ENCODE data around the gene POU6F2. TPM values are rescaled to one million over a fixed set of nuclear protein-coding genes. Genes with fewer than 3 reads are reported as not detected.

The POU6F2 gene
- total and polyA plus RNA-seq, 9 of the 15 experiments (the other 6 are each of a cell fraction or from before 2014, with no cell fraction given), result 0.29 to 1.5 (median 0.96) TPM

DNA sequence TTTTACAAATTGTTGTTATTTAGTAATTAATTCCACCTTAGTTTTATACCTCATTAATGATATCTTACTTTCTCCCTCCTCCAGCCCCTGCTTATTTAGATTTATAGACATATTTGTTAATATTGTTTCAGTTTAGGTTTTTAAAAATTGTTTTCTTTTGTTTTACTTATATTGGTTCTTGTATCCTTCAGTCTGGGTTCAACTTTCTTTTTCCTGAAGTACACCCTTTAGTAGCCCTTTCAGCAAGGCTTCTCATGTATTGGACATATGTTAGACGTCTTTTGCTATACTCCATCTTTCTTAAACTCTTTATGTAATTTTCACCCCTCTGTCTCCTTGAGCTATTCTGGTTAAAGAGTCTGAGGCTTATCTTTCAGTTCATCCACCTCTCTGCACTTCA is 12.8 kb upstream of the POU6F2 start:
- H3K4me1 ChIP-seq (replicated peaks in 1 of 2; ENCODE audit: control insufficient read depth in 2 of 2, insufficient read depth in 2 of 2, low read length in 2 of 2), result no peaks in the 10 kb centered on the region
- WGBS (ENCODE audit: insufficient coverage, low coverage, missing lambda C conversion rate), result 0% methylated on average over 1 of the region's 1 CpG
- H3K9me3 ChIP-seq (replicated peaks; ENCODE audit: control insufficient read depth, insufficient read depth, low read depth, low read length), result no peaks in the 10 kb centered on the region
- ChIA-PET POLR2A (no interaction called here), CTCF (ENCODE audit: low intra/inter-chr PET ratio) (no interaction called here)
- no peaks in the 10 kb centered on the region; a peak in 1 of 5 replicates for H3K27me3 ChIP-seq (ENCODE audit: control insufficient read depth in 2 of 2, insufficient read depth in 2 of 2, low read length in 2 of 2)
- FAIRE-seq (no peak), DNase-seq (ENCODE audit: extremely low read depth in 1 of 4, low spot score in 3 of 4) (no peak), ATAC-seq (no peak)
- intact Hi-C loops (cut with micrococcal nuclease), result no loop called here
- H2AFZ ChIP-seq (ENCODE audit: low read depth, low read length), result no peak overlapping the region
- TF ChIP-seq BDP1 (IDR thresholded peaks at IDR 0.05; ENCODE audit: insufficient read depth, insufficient read length), result no peak
- no peak for TF ChIP-seq GABPB1 (CRISPR knock-in tag; IDR thresholded peaks at IDR 0.05)
- no peak for TF ChIP-seq ZBED1 (IDR thresholded peaks at IDR 0.05)
- TF ChIP-seq HDAC6 (IDR thresholded peaks at IDR 0.05; ENCODE audit: low read depth, low read length), result no peak
- no peak for TF ChIP-seq TEAD4 (IDR thresholded peaks at IDR 0.05; ENCODE audit: low read length)
- no peak for TF ChIP-seq TEAD4 (CRISPR knock-in tag; IDR thresholded peaks at IDR 0.05; ENCODE audit: borderline replicate concordance)
- no peak for TF ChIP-seq ZC3H4 (CRISPR knock-in tag; IDR thresholded peaks at IDR 0.05; ENCODE audit: borderline replicate concordance)
- TF ChIP-seq ZNF431 (CRISPR knock-in tag; IDR thresholded peaks at IDR 0.05), result no peak
- no peak for TF ChIP-seq ZNF134 (CRISPR knock-in tag; conservative IDR thresholded peaks at IDR 0.05)
- no peak for TF ChIP-seq SREBF1 (IDR thresholded peaks at IDR 0.05; ENCODE audit: borderline replicate concordance, low read depth, low read length)
- no peak for TF ChIP-seq ZNF717 (CRISPR knock-in tag; IDR thresholded peaks at IDR 0.05)
- no peak for TF ChIP-seq OTX1 (CRISPR knock-in tag; IDR thresholded peaks at IDR 0.05)
- TF ChIP-seq FOXP1 (CRISPR knock-in tag; IDR thresholded peaks at IDR 0.05), result no peak
- no peak for TF ChIP-seq TOE1 (IDR thresholded peaks at IDR 0.05; ENCODE audit: borderline replicate concordance)
- no peak for TF ChIP-seq TOE1 (CRISPR knock-in tag; IDR thresholded peaks at IDR 0.05; ENCODE audit: borderline replicate concordance, low read depth)
- no peak for TF ChIP-seq ZNF77 (CRISPR knock-in tag; IDR thresholded peaks at IDR 0.05)
- no peak for TF ChIP-seq ZKSCAN8 (CRISPR knock-in tag; IDR thresholded peaks at IDR 0.05)
- no peak overlapping the region for H3K4me2 ChIP-seq (ENCODE audit: insufficient read depth, low read length)
- in situ Hi-C loops (cut with MboI), result no loop called here
- H3K79me2 ChIP-seq (ENCODE audit: control insufficient read depth, insufficient read depth, low read length), result no peaks in the 10 kb centered on the region
- no peaks in the 10 kb centered on the region for H3K36me3 ChIP-seq (ENCODE audit: control insufficient read depth, insufficient read depth, low read length)
- H3K4me3 ChIP-seq, result no peak overlapping the region
- no peak overlapping the region for H3K27ac ChIP-seq (ENCODE audit: extremely low read depth, low read depth, low read length)
- BruUV-seq (replicated peaks), result no TSS peak
- H4K20me1 ChIP-seq (replicated peaks; ENCODE audit: control insufficient read depth, insufficient read depth, low read length), result no peaks in the 10 kb centered on the region
- H3K9me1 ChIP-seq (ENCODE audit: control insufficient read depth, insufficient read depth, low read length), result no peaks in the 10 kb centered on the region
- no peak overlapping the region for H3K9ac ChIP-seq (ENCODE audit: insufficient read depth in 1 of 2, low read depth in 2 of 2, low read length in 2 of 2)
